Endothelial cell of umbilical vein (primary cell): ENCODE data around the gene LRCH1.

Experiments
- FOS ChIP-seq: IDR thresholded peaks from 2 replicates; pipeline ENCODE4 v1.6.1; 2011; ENCODE audit warnings: mild to moderate bottlenecking, low read length, moderate library complexity, borderline replicate concordance; ENCODE audit not compliant: insufficient read depth
- JUN ChIP-seq: IDR thresholded peaks from 2 replicates; pipeline ENCODE4 v1.6.1; 2011; ENCODE audit warnings: borderline replicate concordance, low read depth; ENCODE audit not compliant: insufficient read length, insufficient read depth
- POLR2A ChIP-seq: IDR thresholded peaks from 2 replicates; pipeline ENCODE4 v1.6.1; 2012; ENCODE audit warnings: low read depth, mild to moderate bottlenecking, control low read depth, low read length
- TF ChIP-seq, protein P1 (sequence below), 2 donors: IDR thresholded peaks; 1 replicate in 1 of 2; 2 replicates in 1 of 2; pipeline ENCODE4 v1.5.1; 2011; ENCODE audit warnings: low read length in 2 of 2, mild to moderate bottlenecking in 2 of 2, moderate library complexity in 2 of 2, control low read depth in 1 of 2, inconsistent platforms in 1 of 2, low read depth in 1 of 2; ENCODE audit not compliant: insufficient read depth in 1 of 2; ENCODE audit errors: extremely low read depth in 1 of 2

DNA sequence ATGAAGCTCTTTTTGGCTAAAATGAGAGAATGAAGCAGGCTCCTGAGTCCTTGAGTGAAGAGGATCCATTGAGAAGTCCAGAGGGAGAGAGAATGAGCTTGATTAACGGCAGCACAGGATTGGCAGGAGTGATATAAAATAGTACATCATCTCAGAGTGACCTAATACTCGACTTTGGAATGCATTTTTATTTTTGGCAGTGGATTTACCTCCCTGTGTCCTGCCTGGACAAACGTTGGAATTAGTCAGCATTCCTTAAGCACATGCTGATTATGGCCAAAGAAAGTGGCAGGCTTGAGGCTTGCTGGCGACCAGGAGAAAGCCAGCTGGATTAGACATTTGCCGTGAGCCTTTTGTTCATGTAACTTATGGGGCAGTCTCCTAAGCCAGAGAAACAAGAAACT is 22.9 kb downstream of the LRCH1 start:
- TF ChIP-seq FOS = no peak
- TF ChIP-seq, protein P1, sequence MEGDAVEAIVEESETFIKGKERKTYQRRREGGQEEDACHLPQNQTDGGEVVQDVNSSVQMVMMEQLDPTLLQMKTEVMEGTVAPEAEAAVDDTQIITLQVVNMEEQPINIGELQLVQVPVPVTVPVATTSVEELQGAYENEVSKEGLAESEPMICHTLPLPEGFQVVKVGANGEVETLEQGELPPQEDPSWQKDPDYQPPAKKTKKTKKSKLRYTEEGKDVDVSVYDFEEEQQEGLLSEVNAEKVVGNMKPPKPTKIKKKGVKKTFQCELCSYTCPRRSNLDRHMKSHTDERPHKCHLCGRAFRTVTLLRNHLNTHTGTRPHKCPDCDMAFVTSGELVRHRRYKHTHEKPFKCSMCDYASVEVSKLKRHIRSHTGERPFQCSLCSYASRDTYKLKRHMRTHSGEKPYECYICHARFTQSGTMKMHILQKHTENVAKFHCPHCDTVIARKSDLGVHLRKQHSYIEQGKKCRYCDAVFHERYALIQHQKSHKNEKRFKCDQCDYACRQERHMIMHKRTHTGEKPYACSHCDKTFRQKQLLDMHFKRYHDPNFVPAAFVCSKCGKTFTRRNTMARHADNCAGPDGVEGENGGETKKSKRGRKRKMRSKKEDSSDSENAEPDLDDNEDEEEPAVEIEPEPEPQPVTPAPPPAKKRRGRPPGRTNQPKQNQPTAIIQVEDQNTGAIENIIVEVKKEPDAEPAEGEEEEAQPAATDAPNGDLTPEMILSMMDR (IDR thresholded peaks at IDR 0.05; ENCODE audit: extremely low read depth in 1 of 2, insufficient read depth in 1 of 2, low read depth in 1 of 2, low read length in 2 of 2) = no peak
- no peak for TF ChIP-seq JUN
- TF ChIP-seq POLR2A = no peak
